Nephron (organoid): ENCODE measurements around the gene SNORC.
A peak's percentile ranks its signal among the peaks of the same experiment; 100 is the strongest.

Experiments
- H3K27ac Mint-ChIP-seq, 3 experiments: 2 replicates each; pipeline ENCODE4 v1.8.0; 2020; ENCODE audit warnings: mixed read lengths in 3 of 3, mild to moderate bottlenecking in 2 of 3, moderate library complexity in 1 of 3
- H3K27me3 Mint-ChIP-seq: 2 replicates; pipeline ENCODE4 v1.8.0; 2021; ENCODE audit warnings: low read depth, mild to moderate bottlenecking, moderate library complexity, mixed read lengths
- H3K36me3 Mint-ChIP-seq: 2 replicates; pipeline ENCODE4 v1.8.0; 2020; ENCODE audit warnings: low read depth, mixed read lengths
- H3K4me1 Mint-ChIP-seq: 2 replicates; pipeline ENCODE4 v1.8.0; 2020; ENCODE audit warnings: mixed read lengths
- H3K4me3 Mint-ChIP-seq, 3 experiments: 2 replicates each; pipeline ENCODE4 v1.8.0; 2020; ENCODE audit warnings: mild to moderate bottlenecking in 3 of 3, mixed read lengths in 3 of 3, moderate library complexity in 2 of 3
- H3K9me3 Mint-ChIP-seq: 2 replicates; pipeline ENCODE4 v1.8.0; 2020; ENCODE audit warnings: mixed read lengths
- TF ChIP-seq, protein P1 (sequence below), 3 experiments: fragments of 200-600 bp; sonication (generic); IDR thresholded peaks; one replicate each; pipeline ENCODE4 v1.5.0; 2021; ENCODE audit warnings: antibody characterized with exemption in 3 of 3; ENCODE audit not compliant: unreplicated experiment in 3 of 3

Gene SNORC

DNA sequence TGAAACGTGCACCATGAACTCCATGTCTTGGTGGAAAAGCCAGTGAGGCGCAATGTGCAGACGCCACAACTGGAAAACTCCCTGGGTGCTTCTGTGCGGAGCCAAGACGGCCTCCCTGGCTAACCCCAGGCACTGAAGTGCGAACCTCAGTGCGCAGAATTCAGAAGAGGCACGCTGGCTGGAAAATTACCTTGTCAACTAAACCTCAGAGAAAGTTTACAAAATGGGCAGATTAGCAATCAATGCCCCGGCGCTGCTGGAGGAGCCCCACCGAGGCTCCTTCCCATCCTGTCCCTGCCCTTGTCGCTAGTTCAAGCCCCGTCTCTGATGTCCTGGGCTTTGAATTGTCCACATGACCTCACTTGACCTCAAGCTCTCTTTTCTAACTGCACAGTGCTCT, 22.2 kb downstream of the SNORC start:
- Mint-ChIP-seq H3K9me3 (no peaks in the 10 kb centered on the region), H3K36me3 (no peaks in the 10 kb centered on the region), H3K4me1 (peaks cover 19% of the 10 kb centered on the region), H3K4me3 (peak overlapping the region in 1 of 3 experiments; percentile 4), H3K27me3 (peaks cover 27% of the 10 kb centered on the region), H3K27ac (no peak overlapping the region)
- TF ChIP-seq, protein P1, sequence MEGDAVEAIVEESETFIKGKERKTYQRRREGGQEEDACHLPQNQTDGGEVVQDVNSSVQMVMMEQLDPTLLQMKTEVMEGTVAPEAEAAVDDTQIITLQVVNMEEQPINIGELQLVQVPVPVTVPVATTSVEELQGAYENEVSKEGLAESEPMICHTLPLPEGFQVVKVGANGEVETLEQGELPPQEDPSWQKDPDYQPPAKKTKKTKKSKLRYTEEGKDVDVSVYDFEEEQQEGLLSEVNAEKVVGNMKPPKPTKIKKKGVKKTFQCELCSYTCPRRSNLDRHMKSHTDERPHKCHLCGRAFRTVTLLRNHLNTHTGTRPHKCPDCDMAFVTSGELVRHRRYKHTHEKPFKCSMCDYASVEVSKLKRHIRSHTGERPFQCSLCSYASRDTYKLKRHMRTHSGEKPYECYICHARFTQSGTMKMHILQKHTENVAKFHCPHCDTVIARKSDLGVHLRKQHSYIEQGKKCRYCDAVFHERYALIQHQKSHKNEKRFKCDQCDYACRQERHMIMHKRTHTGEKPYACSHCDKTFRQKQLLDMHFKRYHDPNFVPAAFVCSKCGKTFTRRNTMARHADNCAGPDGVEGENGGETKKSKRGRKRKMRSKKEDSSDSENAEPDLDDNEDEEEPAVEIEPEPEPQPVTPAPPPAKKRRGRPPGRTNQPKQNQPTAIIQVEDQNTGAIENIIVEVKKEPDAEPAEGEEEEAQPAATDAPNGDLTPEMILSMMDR (IDR thresholded peaks at IDR 0.05; ENCODE audit: unreplicated experiment in 3 of 3): no peak

DNA sequence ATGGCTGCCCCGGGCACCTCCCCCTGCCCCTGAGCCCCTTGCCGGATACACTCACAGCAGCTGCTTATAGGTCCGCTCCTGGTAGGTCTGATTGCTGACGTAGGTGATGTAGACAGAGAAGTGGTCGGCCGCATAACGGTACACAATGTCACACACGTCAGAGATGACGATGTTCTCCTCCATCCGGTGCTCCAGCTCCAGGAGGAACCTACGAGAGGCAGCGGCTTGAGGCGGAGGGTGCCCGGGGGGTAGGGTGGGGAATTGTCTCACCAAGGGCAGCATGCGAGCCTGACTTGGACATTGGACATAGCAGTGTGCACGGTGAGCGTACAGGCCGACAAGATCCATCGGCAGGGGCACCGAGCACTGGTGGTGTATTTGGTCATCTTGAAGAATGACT, 22.8 kb downstream of the SNORC start:
- no peak overlapping the region for H3K27ac Mint-ChIP-seq
- peaks cover 19% of the 10 kb centered on the region for H3K4me1 Mint-ChIP-seq
- TF ChIP-seq, protein P1 (IDR thresholded peaks at IDR 0.05; ENCODE audit: unreplicated experiment in 3 of 3): no peak
- no peaks in the 10 kb centered on the region for H3K36me3 Mint-ChIP-seq
- peaks cover 23% of the 10 kb centered on the region for H3K27me3 Mint-ChIP-seq
- H3K9me3 Mint-ChIP-seq: no peaks in the 10 kb centered on the region
- no peak overlapping the region for H3K4me3 Mint-ChIP-seq

DNA sequence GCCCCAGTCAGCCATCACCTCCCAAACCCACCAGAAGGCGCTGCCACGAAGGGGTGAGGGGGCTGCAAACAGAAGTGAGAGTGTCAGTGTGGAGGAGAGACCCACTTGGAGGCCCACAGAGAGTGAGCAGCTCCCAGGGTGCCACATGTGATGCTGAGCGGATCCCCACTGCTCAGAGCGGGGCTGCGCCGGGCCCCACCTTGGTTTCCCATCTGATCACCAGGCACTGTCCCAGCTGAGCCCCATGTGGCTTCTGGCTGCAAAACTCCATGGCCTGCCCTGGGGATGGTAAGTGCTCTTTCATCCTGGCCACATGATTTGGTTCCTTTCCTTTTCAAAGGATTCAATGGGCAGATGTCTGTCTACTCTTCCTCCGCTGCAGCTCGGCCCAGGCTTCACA, 23.8 kb downstream of the SNORC start:
- Mint-ChIP-seq H3K4me3 (no peak overlapping the region), H3K27me3 (peaks cover 23% of the 10 kb centered on the region), H3K36me3 (no peaks in the 10 kb centered on the region), H3K4me1 (peaks cover 19% of the 10 kb centered on the region), H3K27ac (no peak overlapping the region), H3K9me3 (no peaks in the 10 kb centered on the region)
- TF ChIP-seq, protein P1 (IDR thresholded peaks at IDR 0.05; ENCODE audit: unreplicated experiment in 3 of 3): no peak

DNA sequence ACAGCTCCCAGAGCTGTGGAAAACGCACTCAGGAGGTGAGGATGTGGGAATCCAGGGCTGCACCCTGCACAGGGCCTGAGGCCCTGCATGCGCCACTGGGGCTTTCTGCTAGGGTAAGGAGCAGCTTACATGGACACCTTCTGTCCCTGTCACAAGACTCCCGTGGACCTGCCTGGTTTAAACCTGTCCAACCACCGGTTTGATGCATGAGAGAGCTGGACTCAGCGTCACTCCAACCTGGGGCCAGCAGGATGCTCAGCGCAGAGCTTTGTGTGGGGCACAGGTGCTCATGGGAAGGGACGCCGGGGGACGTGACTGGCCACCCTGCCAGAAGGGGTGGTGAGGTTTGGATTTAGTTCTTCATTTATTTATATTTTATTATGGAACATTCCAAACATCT, 24.2 kb downstream of the SNORC start:
- no peak overlapping the region for H3K4me3 Mint-ChIP-seq
- H3K36me3 Mint-ChIP-seq: no peaks in the 10 kb centered on the region
- peaks cover 23% of the 10 kb centered on the region for H3K27me3 Mint-ChIP-seq
- H3K4me1 Mint-ChIP-seq: peaks cover 19% of the 10 kb centered on the region
- TF ChIP-seq, protein P1 (IDR thresholded peaks at IDR 0.05; ENCODE audit: unreplicated experiment in 3 of 3): no peak
- no peak overlapping the region for H3K27ac Mint-ChIP-seq
- no peaks in the 10 kb centered on the region for H3K9me3 Mint-ChIP-seq

DNA sequence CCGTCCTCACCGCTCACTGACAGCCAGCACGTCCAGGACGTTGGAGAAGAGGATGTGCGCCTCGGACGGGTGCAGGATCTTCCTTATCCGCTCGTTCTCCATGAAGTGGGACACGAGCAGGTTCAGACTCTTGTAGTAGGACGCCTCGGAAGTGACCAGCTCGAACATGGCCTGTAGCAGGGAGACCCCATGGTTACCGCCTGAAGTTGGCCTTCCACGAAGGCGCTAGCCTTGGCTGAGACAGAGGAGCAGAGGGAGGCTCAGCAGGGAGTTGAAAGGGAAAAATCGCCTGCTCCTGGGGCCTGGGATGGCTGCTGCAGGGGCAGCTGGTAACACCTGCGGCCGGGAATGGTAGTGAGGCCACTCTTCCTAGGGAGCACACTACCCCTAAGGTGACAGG, 24.7 kb downstream of the SNORC start:
- H3K27me3 Mint-ChIP-seq: peaks cover 23% of the 10 kb centered on the region
- no peak overlapping the region for H3K27ac Mint-ChIP-seq
- peaks cover 19% of the 10 kb centered on the region for H3K4me1 Mint-ChIP-seq
- TF ChIP-seq, protein P1 (IDR thresholded peaks at IDR 0.05; ENCODE audit: unreplicated experiment in 3 of 3): no peak
- H3K9me3 Mint-ChIP-seq: no peaks in the 10 kb centered on the region
- no peak overlapping the region for H3K4me3 Mint-ChIP-seq
- no peaks in the 10 kb centered on the region for H3K36me3 Mint-ChIP-seq

DNA sequence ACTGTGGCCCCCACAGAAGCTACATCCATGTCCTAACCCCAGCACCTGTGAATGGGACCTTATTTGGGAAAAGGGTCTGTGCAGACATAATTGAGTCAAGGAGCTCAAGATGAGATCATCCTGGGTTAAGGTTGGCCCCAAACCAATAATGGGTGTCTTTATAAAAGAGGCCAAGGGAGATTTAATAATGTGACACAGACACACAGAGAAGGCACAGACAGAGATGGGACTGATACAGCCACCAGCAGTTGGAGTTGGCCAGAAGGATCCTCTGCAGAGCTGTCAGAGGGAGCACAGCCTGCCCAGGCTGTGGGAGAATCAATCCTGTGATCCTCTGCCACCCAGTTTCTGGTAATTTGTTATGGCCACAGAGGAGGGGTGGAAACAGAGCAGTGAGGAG, 26.0 kb downstream of the SNORC start:
- Mint-ChIP-seq H3K4me3 (no peak overlapping the region), H3K27ac (no peak overlapping the region), H3K4me1 (peaks cover 15% of the 10 kb centered on the region), H3K36me3 (no peaks in the 10 kb centered on the region), H3K27me3 (peaks cover 18% of the 10 kb centered on the region), H3K9me3 (no peaks in the 10 kb centered on the region)
- TF ChIP-seq, protein P1 (IDR thresholded peaks at IDR 0.05; ENCODE audit: unreplicated experiment in 3 of 3): no peak
